OCI-LY3 (cell line): ENCODE data around the gene ACOT9.

Experiments used
- CTCF ChIP-seq: fragments of 200-600, 300-600 bp; sonication (generic); IDR thresholded peaks from 2 replicates; pipeline ENCODE4 v1.5.1; 2014; ENCODE audit warnings: antibody characterized with exemption, low read length, low read depth
- EZH2phosphoT487 ChIP-seq: fragments of 200-600 bp; shearing (Covaris generic); IDR thresholded peaks from 2 replicates; pipeline ENCODE4 v1.6.1; 2018; ENCODE audit warnings: antibody characterized with exemption, mixed run types, low read depth

GRCh38 chrX:23790155-23790497 is 47.0 kb upstream of the ACOT9 start:
- TF ChIP-seq CTCF (no peak), EZH2phosphoT487 (no peak)
